GM19467 (cell line): ENCODE results near the gene PDK4.
"Not testable (repeated sequence)": the region's sequence is repeated elsewhere in the genome, so short reads cannot be mapped to it uniquely, and the experiment has no call there.

Experiments used
- ATAC-seq: cut with Tn5 transposase; IDR thresholded peaks from one replicate; pipeline ENCODE4 v1.9.1; 2021; ENCODE audit warnings: mild to moderate bottlenecking, moderate library complexity; ENCODE audit not compliant: unreplicated experiment

PDK4 gene

DNA sequence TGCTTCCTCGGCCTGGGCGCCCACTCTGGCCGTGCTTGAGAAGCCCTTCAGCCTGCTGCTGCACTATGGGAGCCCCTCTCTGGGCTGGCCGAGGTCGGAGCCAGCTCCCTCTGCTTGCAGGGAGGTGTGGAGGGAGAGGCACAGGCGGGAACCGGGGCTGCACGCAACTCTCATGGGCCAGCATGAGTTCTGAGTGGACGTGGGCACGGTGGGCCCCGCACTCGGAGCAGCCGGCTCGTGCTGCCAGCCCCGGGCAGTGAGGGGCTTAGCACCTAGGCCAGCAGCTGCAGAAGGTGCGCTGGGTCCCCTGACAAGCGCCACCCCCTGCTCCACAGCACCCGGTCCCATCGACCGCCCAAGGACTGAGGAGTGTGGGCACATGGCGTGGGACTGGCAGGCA is 9.0 kb upstream of the PDK4 start:
- ATAC-seq: no peak

DNA sequence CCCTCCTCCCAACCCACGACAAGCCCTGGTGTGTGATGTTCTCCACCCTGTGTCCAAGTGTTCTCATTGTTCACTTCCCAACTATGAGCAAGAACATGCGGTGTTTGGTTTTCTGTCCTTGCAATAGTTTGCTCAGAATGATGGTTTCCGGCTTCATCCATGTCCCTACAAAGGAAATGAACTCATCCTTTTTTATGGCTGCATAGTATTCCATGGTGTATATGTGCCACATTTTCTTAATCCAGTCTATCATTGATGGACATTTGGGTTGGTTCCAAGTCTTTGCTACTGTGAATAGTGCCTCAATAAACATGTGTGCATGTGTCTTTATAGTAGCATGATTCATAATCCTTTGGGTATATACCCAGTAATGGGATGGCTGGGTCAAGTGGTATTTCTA is 8.5 kb upstream of the PDK4 start:
- not testable (repeated sequence) for ATAC-seq

DNA sequence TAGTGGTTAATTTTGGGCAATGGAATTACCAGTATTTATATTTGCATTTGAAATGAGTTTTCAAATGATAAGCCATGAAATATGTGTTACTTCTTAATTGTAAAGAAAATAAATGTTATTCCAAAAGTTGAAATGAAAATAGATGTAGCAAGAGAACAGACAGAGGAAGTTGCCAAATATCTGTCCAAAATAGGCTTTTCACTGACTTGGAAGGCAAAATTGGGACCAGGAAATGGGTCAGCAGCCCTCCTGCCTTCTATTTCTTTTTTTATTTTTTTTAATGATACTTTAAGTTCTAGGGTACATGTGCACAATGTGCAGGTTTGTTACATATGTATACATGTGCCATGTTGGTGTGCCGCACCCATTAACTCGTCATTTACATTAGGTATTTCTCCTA is 8.1 kb upstream of the PDK4 start:
- ATAC-seq: not testable (repeated sequence)

DNA sequence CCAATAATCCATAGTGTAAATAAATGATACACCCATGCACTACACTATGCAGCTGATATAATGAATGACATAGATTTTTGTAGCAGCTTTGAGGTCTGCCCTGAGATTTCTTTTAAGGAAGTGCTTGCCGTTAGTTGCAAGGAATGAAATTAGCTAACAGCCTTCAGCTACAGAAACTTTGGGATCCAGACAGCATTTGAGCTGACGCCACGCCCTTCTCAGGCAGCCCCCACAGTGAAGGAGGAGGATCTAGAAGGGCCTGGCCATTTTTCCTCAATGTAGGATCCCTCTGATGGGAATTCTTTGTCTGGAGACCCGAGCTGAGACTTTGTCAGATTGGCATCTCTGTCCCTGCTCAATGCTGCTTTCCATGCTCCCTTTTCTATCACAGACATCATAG is 6.1 kb upstream of the PDK4 start:
- ATAC-seq: no peak

DNA sequence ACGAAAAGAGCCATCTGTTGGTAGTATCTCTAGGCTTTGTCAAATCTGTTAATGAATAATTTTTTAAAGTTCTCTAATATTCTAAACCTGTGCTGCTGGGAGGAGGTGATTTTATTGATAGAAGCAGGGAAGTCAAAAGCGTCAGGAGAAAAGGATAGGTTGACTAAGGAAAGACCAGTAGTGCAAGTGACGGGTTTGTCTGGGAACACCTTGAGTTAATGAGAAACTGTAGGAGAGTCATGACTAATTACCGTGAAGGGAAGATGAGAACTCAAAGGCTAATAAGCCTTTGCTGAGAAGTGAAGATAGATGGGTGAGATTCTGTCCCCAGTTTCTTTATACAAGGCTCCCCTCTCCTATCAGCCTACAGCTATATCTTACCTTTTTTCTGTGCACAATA is 5.0 kb upstream of the PDK4 start:
- no peak for ATAC-seq

DNA sequence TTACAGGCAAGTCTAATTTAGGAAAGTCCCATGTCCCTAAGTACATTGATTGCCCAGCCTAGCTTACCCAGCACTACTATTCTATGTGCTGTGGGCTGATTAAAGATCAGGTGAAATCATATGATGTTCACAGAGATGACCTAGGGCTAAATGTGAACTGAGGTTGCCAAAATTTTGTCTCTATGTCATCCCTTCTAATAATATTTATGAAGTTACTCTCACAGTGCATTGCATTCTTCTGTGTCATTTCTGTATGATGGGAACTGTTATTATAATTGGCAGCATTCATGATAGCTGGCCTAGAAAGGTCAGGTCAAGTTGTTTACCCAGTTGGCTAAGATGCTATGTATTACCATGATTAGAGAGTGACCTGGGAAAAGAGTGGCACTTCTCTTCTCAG is 2.8 kb upstream of the PDK4 start:
- no peak for ATAC-seq

DNA sequence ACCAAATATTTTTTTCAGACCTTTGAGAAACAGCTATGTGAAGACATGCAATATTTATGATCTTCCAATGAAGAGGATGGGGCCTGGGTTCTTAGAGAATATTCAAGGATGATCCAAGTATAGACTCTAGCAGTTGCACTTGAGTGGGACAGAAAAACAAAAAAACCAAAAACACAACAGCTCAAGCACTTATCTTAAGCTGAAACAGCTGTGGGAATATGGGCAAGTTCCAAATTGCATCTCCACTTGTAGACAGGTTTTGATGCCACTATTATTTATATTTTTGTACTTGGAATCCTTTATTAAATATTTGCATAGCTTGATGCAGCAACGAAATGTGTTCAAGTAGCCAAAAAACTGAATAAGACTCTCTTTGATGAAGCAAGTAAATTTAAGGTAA is 2.2 kb upstream of the PDK4 start:
- no peak for ATAC-seq

DNA sequence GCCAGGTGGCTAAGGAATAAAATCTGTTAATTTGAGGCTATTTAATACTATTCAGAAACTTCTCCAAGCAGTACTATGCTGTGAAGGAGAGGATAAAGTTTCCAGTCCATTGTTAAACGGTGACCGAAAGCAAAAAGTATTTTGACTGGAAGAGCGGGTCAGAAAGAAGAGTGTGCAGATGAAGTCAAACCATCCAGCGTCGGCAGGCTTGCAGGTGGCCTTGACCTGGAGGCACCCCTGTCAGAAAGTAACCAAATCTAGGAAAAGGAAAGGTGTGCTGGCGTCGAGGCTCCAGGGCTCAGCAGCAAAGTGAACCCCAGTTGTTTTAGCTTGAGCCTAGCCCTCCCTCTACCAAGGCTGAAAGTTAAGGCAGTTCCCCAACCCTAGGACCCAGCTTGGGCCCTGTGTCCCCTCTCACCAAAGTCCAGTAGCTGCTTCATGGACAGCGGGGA is 544 bp downstream of the PDK4 start:
- no peak for ATAC-seq

DNA sequence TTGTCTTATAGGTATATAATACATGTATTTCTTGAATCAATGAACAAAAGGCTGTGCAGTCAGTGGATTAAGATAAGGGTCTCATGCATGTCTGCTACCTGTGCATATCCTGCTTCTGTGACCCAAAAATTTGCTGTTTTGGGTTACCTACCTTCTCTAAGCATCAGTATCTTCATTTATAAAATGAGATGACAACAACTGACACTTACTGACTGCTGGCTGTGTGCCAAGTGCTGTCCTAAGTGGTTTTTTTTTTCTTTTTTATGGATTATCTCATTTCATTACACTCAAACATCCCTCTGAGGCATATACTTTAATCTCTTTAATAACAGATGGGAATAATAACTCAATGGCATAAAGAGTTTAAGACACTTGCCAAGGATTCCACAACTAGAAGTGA is 2.1 kb downstream of the PDK4 start:
- ATAC-seq: no peak

DNA sequence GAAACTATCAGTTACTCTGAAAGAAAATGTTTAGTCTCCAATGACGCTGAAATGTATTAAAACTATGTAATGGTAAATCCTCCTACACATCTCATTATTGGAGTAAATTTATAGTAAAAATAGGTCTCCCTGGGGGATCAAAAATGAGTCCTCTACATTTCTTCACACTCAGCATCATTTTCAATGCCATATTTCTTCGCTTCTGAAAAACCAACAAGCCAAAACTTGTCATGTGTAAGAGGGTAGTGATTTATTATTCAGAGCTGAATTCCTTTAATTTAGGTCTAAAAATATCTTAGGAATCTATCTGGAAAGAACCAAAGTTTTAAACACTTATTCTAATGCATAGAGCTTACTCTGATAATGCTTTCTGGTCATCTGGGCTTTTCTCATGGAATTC is 3.0 kb downstream of the PDK4 start:
- ATAC-seq: no peak

DNA sequence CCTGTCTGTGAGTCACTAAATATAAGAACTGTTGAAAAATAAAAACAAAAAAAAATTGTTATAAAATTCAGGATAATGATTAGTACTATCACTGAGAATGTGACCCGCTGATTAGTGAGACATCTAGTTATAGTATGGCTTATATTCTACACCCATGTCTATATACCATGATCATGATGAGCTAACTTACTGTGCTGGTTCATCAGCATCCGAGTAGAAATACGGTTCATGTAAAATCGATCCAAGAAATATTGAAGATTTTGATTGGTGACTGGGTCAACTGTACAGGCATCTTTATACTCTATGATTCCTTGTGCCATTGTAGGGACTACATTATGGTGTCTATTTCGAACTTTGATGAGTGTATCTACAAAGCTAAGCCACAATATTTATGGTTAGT is 3.7 kb downstream of the PDK4 start:
- no peak for ATAC-seq

DNA sequence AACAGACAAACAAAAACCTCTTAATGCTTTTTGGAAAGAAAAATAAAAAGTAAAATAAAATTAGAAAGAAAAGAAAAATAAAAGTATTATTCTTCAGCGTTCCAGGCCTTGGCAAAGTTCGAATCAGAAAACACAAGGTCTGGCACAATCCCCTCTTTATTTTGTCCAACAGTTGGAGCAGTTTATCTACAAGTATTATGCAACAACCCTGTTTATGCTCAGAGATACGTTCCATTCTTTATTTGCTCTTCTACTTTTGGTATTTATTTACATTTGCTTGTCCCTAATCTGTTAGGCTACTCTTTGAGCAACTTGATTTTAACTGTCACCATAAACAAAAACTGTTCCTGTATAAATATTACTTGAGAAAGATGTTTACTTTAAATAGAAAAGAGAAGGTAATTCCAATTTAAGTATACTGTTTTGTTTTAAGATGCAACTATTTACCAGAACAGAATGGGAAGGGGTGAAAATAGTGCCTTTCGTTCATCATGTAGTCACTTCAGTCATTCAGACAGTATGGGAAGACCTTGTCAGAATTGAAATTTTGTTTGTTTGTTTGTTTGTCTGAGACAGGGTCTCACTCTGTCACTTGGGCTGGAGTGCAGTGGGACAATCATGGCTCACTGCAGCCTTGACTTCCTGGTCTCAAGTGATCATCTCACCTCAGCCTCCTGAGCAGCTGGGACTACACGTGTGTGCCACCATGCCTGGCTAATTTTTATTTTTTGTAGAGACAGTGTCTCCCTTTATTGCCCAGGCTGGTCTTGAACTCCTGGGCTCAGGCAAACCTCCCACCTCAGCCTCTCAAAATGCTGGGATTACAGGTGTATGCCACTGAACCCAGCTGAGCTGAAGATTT is 5.7 kb downstream of the PDK4 start:
- ATAC-seq: no peak

DNA sequence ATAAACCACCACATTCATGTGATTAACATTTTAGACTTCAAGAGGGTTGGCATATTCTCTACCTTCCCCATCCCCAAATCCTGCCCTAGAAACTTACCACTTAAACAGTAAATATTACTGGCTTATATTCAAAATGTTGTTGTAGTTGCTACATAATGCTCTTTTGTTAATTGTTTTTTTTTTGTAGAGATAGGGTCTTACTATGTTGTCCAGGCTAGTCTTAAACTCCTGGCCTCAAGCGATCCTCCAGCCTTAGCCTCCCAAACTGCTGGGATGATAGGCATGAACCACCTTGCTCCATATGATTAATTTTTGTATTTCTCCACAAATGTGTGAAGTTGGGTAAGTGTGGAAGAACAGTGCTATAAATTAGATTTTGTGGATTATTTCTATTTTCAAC is 6.5 kb downstream of the PDK4 start:
- no peak for ATAC-seq

DNA sequence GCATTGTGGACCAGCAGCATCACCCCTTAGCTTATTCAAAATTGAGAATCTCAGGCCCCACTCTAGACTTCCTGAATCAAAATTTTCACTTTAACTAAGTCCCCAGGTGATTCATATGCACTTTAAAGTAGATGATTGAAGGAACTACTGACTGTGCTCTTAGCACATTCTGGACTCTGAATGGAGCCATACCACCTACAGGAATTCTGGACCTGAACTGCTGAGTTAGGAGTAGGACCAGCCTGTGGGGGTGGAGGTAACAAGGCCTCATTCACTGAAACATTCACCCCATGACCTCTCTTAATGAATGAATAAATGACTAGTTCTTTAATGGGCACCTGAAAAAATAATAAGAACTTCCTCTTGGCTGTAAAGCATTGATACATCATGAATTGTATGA is 7.3 kb downstream of the PDK4 start:
- ATAC-seq: no peak

DNA sequence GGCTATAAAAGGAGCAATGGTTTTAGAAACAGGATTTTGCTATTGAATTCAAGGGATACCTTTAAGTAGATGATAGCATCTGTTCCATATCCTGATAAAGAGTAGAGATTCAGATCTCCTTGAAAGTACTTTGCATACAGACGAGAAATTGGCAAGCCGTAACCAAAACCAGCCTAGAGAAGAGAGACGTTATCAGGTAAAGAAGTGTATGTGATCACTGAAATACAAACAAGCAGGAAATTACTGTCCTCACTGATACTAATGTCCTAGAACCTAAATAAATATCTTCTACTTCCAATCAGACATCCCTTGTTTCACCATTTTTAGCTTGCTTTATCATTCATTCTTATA is 9.4 kb downstream of the PDK4 start:
- no peak for ATAC-seq

DNA sequence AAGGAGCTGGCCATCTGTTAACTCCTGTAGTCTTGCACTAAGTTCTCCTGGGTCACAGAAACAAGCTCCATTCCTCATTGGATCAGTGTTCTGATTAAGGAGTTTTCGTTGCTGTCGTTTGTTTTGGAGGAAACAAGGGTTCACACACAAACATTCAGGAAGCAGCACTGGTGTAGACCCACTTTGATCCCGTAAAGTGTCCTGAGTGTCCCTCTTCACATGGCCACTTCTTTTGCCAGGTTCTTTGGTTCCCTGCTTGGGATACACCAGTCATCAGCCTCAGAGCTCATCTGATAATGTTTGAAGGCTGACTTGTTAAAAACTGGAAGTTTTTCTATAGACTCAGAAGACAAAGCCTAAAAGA is 10.9 kb downstream of the PDK4 start:
- ATAC-seq: no peak

DNA sequence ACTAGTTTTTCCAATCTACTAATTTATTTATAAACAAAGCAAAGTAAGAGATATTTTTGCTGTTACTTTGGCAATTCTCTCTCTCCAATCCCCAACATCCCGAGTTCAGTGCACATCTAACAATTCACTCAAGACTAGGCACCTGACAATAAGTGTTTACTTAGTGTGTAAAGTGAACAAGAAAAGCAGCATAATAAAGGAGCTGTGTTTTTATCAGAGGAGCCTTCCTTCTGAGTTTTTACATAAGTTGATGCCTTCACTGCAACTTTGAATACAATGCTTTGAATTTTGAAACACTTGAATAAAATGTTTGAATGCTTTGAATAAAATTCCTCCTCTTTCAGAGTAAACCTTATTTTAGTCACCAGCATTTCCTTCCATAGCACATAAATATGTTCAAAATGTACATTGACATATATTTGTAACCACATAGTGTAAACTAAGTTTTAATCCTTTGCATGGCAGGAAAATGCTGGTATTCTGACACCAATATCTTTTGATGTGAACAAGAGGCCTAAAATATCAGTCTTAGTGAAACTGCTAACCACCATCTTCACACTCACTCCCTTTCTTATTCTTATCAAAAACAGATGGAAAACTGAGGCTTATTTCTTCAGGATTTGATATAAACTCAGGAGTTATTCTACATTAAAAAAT is 11.4 kb downstream of the PDK4 start:
- no peak for ATAC-seq

DNA sequence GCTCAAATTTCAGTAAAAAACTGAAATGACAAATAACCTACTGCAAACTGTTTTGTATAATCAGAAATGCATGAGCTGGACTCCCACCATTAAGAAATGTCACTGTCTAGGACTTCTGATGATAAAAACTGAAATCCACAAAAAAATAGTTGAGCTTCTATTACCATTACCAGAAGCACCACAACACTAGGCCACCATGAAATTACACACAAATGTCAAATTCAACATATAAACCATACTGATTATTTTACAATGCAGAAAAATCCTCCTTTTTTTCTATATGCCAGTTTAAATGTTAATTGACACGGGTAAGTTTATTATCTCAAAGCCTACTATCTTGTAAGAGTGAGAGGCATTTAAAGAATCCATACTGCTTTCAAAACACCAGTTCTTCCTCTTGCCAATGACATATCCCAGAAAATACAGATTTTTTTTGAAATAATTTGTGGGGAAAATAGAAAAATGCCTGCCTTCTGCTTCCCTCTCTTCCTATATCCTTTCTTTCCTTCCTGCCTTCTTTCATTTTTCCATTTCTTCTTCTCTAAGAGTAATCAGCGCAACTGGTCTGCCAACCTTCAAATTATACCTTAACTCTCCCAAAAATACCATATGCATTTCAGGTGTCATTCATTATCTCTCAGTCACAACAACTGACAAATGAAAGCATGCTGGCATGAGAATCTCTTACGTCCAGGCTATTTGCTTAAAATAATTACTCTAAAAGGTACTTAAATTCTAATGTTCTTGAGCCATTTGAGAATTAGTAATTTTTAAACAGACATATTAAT is 12.3 kb downstream of the PDK4 start:
- no peak for ATAC-seq

DNA sequence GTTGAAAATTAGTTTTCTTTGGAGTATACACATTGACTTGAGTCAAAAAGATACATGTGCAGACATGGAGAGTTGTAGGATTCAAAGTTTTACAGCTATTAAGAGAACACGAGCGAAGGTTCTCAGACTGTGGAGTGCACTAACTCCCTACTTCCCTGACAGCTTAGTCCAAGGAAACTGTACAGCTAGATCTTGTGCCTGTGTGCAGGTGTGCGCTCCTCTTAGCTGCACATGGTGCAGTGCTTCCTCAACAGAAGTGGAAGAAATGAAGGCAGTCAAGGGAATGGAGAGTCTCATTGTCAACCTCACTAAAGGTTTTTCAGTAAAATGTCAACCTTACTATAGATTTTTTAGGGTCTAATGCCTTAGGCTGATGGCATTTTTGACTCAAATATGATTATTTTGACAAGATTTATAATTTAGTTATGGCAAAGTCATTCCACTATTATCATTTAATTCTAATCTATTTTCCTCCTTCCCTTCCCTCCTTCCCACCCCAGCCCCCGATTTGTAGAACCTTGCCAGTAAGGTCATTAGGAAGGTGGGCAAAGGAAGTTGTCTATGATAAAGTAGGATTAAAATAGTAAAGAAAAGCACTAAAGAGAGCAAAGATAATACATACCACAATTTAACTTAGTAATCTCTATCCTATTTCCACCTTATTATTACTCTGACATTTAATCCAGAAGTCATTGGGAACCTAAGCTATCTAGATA is 13.6 kb downstream of the PDK4 start:
- ATAC-seq: no peak

DNA sequence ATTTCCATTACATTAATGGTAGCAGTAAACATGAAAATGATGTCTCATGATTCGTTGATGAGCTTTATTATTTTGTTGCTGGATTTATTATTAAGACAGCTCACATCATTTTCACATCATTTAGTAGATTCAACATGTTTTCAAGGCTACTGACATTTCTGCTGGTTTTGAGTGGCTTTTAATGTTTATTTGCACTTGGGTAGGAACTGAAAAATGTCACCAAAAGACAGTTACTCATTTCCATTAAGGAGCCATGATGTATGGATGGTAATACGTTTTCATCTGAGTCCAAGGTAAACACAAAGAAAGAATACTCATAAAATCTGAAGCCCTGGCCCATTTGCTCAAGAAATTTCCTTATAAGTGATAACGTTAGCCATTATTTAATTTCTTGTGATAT is 14.8 kb downstream of the PDK4 start:
- ATAC-seq: no peak

DNA sequence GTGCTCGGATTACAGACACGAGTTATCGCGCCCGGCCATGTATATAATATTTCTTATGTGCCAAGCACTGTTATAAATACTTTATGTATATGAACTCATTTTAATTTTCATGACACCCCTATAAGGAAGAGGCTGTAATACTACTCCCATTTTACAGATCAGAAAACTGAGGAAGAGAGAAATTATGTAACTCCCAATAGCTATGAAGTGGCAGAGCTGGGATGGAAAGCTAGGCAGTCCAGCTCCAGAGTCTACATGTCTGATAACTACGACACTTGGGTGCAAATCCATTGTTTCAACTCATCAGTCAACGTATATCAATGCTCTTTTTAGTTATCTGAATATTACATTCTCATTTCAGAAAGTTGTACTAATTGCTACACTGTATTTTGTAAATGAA is 17.0 kb downstream of the PDK4 start:
- no peak for ATAC-seq
